HuH-7 (cell line): ENCODE results near the gene BPIFB2.

Experiments
- DNase-seq: peaks from one replicate; pipeline ENCODE4 v3.0.0; 2011; ENCODE audit warnings: low spot score

BPIFB2 gene

GRCh38 chr20:33007376-33008335, at the start of gene BPIFB2:
Gene BPIFB2 (plus strand): TSS chr20:33007704. CDS start chr20:33008575, 871 bp downstream.
- DNase-seq: no peak

GRCh38 chr20:32958574-32958973, 48.9 kb upstream of the BPIFB2 start:
- DNase-seq: peak; percentile 4

DNA sequence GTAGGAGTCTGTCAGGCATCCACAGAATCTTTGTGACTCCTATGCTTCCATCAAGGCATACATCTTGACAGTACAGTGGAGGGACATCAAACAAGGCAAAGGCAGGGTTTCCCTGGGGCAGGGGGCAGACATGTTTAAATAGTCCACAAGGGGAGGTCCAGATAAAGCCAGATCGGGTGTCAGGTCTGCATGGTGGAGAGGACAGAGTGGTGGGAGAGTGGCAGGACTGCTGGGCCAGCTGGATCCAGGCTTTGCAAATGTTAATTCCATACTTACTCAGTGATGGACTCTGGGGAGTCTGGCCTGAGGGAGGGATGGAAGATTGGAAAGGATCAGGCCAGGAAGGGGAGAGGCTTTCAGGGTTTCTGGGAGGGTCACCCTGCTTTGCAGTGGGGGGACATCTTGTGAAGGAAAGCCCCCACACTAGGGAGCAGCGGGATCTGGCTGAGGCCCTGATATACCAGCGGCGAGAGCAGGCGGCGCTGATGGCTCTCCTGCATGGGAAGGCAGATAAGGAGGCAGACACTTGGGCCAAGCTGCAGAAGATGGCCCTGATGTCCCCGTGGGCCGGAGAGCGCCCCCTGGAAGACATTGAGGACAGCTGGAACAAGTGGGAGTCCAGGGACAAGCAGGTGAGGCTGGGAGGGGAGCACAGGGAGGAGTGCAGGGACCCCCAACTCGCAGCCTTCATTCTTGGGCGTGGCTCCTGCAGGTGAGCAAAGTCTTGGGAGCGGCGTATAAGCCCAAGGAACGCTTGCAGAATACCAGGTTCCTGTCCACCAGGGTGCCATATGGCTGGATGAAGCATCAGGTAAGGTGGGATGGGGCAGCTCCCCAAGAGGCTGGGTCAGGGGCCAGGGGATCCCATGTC, 47.9 kb upstream of the BPIFB2 start:
- peak; percentile 6 for DNase-seq

GRCh38 chr20:32960222-32960518, 47.3 kb upstream of the BPIFB2 start:
- DNase-seq: no peak

GRCh38 chr20:32960849-32961731, 46.4 kb upstream of the BPIFB2 start:
- DNase-seq: peak; percentile 3

DNA sequence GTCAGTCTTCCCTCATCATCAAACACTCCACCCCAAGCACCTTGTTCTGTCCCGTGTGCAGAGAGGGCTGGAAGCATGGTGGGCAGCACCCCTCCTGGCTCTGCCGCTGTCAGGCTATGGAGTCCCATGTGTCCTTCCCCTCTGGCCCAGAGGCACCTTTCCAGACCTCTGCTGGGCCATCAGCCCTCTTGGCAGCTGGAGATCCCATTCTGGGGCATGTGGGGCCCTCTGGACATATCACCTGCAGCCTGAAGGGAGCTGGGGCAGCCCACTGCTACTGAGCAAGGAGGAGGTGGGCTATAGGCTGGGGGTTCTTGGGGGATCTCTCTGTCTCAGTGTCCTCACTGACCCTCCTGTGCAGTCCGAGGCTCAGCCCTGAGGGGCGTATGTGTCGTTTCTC, 45.5 kb upstream of the BPIFB2 start:
- peak; percentile 3 for DNase-seq

- peak; percentile 6 for DNase-seq
Observed at GRCh38 chr20:32962646-32963045, 44.9 kb upstream of the BPIFB2 start.

GRCh38 chr20:32963176-32963575, 44.3 kb upstream of the BPIFB2 start:
- DNase-seq: peak; percentile 3

DNA sequence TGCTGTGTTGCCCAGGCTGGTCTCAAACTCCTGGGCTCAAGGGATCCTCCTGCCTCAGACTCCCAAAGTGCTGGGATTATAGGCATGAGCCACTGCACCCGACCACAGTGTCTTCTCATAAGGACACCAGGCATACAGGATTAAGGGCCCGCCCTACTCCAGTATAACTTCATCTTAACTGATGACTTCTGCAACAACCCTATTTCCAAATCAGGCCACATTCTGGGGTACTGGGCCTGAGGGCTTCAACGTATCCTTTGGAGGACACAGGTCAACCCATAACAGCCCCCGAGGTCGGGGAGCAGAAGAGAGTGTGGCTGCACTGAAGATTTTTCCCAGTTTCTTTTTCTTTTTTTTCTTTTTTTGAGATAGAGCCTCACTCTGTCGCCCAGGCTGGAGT, 42.9 kb upstream of the BPIFB2 start:
- DNase-seq: no peak

GRCh38 chr20:32965115-32965514, 42.4 kb upstream of the BPIFB2 start:
- peak; percentile 4 for DNase-seq

DNA sequence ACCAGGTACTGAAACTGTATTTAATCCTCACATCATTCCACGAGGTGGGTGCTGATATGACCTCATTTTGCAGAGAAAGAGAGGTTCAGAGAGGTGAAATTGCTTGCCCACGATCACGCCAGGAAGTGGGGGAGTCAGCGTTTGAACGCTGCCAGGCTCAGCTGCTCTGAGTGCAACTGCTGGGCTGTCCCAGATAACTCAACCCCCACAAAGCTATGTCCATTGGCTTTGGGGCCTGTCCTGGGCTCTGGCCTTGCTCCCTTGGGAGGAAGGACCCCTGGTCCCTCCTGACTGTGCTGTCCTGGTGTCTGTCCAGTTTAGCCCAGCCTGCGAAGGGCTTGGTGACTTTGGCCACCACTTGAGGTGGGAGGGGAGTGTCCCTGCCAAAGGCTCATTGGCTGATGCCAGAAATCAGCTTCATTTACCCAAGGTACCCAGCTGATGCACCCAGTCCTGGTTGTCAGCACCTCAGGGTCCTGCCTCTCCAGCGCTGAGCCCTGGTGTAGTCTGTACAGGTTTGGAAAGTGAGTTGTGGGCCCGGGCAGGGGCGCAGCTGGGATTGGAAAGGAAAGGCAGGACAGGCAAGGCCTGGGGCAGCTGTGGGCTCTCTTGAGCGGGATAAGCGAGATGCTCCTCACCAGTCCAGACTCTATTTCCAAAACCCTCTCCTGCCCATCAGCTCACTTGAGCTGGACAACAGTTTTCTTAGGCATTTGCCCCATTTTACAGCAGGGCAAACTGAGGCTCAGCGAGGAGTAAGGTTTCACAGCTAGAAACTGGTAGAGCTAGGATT, 41.7 kb upstream of the BPIFB2 start:
- peak; percentile 3 for DNase-seq

DNA sequence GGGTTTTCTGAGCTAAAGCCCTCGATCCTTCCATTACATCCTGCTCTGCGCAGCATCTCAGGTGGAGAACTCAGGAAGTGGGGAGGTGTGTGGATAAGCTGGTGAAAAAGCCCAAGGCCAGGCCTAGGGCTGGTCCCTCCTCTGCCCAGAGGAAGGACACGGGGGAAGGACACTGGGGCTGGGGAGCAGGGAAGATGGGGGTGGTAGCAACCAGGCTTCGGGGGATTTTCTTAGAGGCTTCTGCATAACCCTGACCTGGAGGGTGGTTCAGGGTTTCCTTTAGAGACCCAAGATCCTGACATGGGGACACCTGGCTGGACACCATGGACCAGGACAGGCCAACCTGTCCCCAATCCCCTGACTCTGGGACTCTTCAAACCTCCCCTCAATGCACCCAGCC, 41.1 kb upstream of the BPIFB2 start:
- peak; percentile 3 for DNase-seq

DNA sequence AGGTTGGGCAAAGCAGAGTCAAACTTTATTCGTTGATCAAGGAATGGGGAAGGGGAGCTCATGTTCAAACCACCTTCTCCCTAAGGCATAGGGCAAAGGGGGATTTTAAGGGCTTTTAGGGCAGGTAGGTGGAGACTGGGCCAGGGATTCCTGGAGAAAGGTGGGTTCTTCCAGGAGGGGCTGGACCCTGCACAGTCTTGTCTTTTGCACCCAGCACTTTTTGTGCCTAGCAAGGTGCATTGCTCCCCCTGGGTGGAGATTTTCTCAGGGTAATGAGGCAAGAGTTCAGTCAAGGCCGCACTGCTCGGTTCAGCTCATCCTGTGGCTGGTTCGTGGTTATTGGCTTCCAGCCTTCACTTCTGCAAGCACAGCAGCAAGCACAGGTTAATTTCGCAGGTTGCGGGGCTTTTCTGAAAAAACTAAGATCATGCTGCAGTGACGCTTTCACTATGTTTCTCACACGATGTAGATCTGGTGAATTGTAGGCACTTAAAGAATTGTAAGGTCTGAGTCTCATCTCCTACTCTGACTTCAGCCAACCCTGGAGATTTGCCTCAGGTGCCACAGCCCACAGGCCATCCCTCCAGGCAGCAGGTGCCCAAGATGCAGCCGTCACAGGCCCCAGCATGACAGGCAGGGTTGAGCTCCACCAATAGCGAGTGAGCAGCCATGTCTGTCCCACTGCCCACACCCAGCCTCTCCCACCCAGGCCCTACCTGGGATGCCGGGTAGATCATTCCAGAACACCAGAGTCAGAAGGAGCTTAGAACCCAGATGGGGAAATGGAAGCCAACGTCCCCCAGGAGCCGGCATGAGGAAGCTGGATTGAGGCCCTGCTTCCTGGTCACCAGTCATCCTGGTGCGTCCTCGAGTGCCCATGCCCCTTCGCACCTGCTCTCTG, 40.4 kb upstream of the BPIFB2 start:
- peak; percentile 6 for DNase-seq

- no peak for DNase-seq
Observed at GRCh38 chr20:32967961-32968457, 39.5 kb upstream of the BPIFB2 start.

DNA sequence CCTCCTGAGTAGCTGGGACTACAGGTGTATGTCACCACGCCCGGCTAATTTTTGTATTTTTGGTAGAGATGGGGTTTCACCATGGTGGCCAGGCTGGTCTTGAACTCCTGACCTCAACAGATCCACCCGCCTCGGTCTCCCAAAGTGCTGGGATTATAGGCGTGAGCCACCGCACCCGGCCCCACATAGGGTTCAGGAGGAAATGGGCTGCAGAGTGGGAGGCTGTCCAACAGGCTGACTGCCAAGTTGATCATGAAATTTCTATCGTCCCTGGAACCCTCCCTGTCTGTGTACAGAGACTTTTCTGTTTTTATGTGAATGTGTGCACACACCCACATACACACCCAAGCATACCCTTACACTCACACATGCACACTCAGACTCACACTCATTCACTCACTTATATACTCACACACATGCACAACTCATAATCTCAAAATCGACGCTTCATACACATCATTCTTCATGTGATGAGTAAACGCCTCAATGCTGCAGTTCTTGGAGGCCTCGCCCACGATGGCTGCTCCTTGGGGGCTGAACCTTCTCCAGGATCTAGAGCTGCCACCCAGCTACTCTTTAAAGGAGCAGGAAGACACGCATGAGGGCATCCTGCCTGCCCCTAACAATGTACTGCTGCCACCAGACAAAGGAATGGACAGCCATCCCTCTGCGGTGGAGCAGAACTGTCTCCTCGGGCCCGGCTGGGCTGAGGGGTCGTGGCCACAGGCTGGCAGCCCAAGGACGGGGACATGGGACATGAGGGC, 38.8 kb upstream of the BPIFB2 start:
- DNase-seq: no peak

GRCh38 chr20:32969356-32970114, 38.0 kb upstream of the BPIFB2 start:
- DNase-seq: no peak

DNA sequence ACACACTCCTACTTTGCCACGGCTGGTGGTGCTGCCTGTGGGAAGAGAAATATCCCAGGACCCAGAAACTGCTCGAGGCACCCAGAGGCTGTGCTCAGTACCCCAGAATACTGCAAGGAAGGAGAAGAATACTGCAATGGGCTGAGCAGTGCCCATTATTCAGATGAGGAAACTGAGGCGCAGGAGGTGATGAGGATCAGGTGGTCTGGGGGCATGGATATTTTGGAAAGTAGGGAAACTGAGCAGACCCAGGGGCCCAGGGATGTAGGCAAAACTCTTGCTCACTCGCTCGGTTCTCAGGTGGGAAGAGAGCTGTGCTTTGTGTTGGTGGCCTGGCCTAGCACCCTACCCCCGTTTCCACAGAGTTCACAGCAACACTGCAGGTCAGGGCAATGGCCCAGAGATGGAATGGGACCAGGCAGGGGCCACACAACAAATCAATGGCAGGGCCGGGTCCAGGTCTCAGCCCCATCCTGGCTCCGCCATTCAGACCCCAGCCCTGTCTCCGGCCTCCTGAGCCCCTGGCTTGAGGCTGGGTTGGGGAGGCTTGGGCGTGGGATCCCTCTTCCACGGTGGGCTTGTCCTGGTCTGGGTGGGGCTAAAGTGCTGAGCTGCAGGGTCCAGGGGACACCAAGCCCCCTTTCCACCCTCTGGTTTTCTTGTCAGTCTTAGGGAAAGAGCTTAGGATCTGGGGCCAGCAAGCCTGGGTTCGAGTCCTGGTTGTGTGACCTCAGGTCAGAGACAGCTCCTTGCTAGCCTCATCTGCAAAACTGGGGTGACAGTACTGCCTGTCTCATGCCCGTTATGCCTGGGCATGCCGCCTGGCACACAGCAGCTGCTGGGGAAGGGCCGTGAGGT, 37.2 kb upstream of the BPIFB2 start:
- no peak for DNase-seq

DNA sequence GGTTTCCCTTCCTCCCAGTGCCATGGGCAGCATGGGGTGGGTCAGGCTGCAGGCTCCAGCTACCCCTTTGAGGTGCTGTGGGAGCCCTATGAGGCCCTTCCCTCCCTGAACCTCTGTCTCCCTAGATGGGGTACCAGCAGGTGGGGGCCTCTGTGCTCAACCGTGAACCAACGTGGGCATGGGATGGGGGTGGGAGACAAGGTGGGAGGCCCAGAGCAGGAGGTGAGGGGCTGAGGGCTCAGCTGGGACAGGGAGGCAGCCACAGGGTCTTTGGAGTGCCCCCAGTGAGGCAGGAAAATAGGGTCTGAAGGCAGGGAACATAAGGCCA, 36.6 kb upstream of the BPIFB2 start:
- no peak for DNase-seq
